HG03460 (cell line): Measurements from ENCODE around the gene DNAJC1.
"Not testable (repeated sequence)": the region's sequence is repeated elsewhere in the genome, so short reads cannot be mapped to it uniquely, and the experiment has no call there.

Experiments
- ATAC-seq: cut with Tn5 transposase; IDR thresholded peaks from one replicate; pipeline ENCODE4 v1.9.1; 2021; ENCODE audit not compliant: unreplicated experiment

The DNAJC1 gene

DNA sequence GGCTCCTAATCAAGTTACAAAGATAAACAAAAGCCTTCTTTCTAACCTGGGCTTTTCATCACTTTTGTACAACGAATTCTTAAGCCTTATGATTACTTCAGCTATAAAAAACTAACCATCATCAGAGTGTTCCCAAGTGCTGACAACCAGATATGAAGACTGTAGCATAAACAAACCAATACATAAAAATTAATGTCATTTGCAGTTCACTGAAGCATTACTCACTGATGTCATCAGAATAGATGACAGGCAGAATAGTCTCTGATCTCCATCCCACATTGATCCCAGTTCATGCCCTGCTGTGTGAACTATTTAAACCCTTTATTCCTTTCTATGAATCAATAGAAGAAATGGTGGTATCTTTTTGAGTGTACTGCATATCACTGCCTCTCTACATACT lies 84.4 kb downstream of the DNAJC1 start:
- ATAC-seq, result no peak

DNA sequence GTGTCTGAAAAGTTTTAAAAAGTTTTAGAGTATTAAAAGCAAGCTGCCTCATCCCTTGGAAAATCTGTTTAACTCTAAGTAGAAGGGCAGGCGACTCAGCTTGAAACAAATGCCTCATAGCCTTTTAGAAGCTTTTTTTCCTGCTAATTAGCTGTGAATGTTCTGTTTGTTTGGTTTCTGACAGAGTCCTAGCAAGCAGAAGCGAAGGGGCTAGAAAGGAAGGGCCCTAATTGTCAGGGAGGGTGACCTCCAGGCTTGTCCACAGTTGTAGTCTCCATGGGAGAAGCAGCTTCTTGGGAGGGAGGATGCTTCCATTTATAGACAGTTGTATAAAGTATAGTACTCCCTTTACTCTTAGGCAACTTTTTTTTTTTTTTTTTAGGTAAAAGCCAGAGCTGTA lies 90.9 kb downstream of the DNAJC1 start:
- ATAC-seq, result no peak

GRCh38 chr10:21910798-21911197 lies 92.7 kb downstream of the DNAJC1 start:
- ATAC-seq, result no peak

DNA sequence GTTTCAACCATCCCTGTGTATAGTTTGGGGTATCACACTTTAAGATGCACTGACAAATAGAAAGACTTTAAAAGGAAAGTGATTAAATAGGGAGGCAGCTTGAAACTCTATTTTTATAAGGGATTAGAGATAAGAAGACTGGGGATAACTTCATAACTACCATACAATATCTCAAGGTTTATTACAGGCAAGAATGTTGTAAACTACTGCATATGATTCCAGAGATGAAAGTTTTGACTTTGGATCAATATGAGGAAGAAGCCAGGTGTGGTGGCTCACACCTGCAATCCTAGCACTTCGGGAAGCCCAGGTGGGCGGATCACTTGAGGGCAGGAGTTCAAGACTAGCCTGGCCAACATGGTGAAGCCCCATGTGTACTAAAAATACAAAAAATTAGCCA lies 96.1 kb downstream of the DNAJC1 start:
- ATAC-seq, result no peak

DNA sequence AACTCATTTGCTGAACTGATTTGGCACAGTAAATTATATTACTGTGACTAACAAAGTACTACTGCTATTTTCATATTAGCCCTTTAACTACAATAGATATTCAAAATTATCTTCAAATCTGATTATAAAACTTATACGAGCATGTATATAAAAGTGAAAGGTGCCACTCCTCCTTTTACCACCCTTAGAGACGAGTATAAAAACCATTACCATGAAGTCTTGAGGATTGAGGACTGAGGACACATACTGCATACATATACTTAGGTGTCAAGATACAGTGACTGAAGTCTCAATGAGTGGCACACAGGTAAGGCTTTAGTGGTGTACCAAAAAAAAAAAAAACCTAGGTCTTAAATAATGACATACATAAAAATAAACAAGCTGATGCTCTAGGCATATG lies 98.6 kb downstream of the DNAJC1 start:
- ATAC-seq, result no peak

- no peak for ATAC-seq
Observed at GRCh38 chr10:21899736-21900135, 103.8 kb downstream of the DNAJC1 start.

DNA sequence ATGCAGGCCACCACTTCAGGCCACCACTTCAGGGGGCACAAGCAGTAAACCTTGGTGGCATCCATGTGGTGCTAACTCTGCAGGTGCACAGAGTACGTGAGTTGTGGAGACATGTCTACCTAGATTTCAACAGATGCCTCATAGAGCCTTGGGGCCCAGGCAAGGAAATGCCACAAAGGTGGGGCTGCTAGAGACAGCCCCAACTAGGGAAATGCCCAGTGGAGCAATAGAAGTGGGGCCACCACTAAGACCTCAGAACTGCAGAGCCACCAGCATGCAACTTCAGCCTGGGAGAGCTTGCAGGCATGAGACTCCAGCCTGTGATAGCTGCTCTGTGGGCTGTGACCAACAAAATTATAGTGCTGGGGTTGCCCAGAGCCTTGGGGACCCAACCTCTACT lies 107.6 kb downstream of the DNAJC1 start:
- ATAC-seq, result no peak

DNA sequence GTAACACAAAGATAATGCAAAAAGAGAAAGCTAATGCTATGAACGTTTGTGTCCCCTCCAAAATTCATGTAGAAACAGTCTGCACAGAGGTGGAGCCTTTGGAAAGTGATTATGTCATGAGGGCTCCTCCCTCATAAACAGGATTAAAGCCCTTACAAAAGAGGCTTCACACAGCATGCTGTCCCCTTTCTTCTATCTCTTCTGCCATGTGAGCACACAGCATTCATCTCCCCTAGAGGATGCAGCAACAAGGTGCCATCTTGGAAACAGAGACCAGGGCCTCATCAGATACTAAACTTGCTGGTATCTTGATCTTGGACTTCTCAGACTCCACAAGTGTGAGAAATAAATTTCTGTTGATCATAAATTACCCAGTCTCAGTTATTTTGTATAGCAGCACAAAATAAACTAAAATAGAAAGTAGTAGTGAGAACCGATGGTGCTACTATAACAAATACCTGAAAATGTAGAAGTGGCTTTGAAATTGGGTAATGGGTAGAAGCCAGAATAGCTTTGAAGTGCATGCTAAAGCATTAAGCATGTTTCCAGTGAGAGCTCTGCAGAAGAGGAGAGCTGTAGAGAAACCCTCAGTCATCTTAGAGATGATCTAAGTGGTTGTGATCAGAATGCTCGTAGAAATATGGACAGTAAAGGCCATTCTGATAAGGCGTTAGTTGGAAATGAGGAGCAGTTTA lies 108.7 kb downstream of the DNAJC1 start:
- no peak for ATAC-seq

- ATAC-seq, result no peak
Observed at GRCh38 chr10:21891439-21891838, 112.1 kb downstream of the DNAJC1 start.

GRCh38 chr10:21889477-21890275 lies 113.9 kb downstream of the DNAJC1 start:
- no peak for ATAC-seq

- peak; percentile 95 for ATAC-seq
Observed at GRCh38 chr10:21888959-21889358, 114.6 kb downstream of the DNAJC1 start.

GRCh38 chr10:21885940-21886339 lies 117.6 kb downstream of the DNAJC1 start:
- no peak for ATAC-seq

DNA sequence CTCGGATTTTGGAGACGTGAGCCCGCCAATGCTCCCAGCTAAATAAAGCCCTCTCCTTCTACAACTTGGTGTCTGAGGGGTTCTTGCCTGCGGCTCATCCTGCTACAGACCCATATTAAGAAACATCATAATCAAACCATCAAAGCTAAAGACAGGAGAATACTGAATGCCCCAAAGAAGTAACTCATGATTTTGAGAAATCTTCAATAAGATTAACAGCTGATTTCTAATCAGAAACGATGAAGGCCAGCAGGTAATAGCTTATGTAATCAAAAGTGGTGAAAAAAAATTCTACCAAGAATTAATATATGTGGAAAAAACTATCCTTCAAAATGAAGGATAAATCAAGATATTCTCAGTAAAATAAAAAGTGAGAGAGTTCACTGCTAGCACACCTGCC lies 130.3 kb downstream of the DNAJC1 start:
- ATAC-seq, result no peak

- ATAC-seq, result not testable (repeated sequence)
Observed at GRCh38 chr10:21872771-21873170, 130.8 kb downstream of the DNAJC1 start.

DNA sequence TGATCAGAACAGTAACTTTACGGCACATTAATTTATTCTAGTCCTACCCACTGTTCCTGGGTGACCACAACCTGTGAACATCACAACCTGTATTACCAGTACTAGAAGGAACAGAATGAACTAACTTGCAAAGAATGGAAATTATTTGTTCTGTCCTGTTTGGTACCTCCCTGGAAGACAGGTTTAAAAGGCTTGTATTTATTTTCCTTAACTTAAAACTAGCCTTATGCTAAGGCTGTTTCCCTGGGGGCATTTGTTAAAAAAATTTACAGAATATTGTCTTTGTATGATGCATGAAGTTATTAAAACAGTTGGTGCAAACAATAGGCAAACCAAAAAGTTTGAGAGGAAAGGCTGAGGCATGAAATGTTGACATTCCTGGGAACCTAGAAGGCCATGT lies 132.7 kb downstream of the DNAJC1 start:
- ATAC-seq, result no peak

GRCh38 chr10:21869087-21869486 lies 134.4 kb downstream of the DNAJC1 start:
- not testable (repeated sequence) for ATAC-seq

- ATAC-seq, result no peak
Observed at GRCh38 chr10:21860718-21861117, 142.8 kb downstream of the DNAJC1 start.

DNA sequence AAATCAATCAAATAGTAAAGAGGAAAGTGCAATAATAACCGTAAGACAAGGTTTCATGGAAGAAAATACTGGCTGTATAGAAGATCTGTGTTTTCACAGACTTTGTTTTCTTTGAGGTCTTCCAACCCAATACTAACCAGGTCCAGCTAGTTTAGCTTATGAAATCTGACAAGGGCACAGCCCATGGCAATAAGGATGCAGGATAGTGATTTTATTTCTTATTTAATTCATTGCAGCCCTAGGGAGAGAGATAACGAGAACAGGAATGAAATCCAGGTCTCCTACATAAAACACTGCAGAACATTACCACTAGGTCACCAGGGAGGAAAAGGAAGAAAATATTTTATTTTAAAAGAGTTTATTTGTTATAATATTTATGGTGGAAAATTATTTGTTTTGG lies 145.1 kb downstream of the DNAJC1 start:
- no peak for ATAC-seq

GRCh38 chr10:21849607-21850006 lies 153.9 kb downstream of the DNAJC1 start:
- ATAC-seq, result no peak

- no peak for ATAC-seq
Observed at GRCh38 chr10:21843645-21844044, 159.9 kb downstream of the DNAJC1 start.

- ATAC-seq, result not testable (repeated sequence)
Observed at GRCh38 chr10:21841273-21841672, 162.3 kb downstream of the DNAJC1 start.

DNA sequence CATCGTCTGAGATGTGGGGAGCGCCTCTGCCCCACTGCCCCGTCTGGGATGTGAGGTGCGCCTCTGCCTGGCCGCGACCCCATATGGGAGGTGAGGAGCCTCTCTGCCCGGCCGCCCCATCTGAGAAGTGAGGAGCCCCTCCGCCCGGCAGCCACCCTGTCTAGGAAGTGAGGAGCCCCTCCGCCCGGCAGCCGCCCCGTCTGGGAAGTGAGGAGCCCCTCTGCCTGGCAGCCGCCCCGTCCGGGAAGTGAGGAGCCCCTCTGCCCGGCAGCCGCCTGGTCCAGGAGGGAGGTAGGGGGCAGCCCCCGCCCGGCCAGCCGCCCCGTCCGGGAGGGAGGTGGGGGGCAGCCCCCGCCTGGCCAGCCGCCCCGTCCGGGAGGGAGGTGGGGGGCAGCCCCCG lies 166.0 kb downstream of the DNAJC1 start:
- ATAC-seq, result not testable (repeated sequence)
